KBM-7 (cell line): ENCODE measurements around the gene SLC9A7.
A peak's percentile ranks its signal among the peaks of the same experiment; 100 is the strongest.

Experiments used
- DNase-seq: peaks from one replicate; pipeline ENCODE4 v3.0.0-alpha.2; 2015
- in situ Hi-C: fragments of 300-500 bp; cut with MboI; formaldehyde crosslinking; loops from 2 replicates; pipeline ENCODE4 v1.14.3; 2020; ENCODE audit warnings: low sequenced_read_pairs, low pct_unique_long_range_greater_than_20kb, mixed read lengths

SLC9A7 gene

GRCh38 chrX:46561824-46562657 is 196.9 kb downstream of the SLC9A7 start:
- peak; percentile 67 for DNase-seq
- in situ Hi-C loops, result no loop called here

- in situ Hi-C loops, result no loop called here
- no peak for DNase-seq
Observed at GRCh38 chrX:46559062-46559461, 199.9 kb downstream of the SLC9A7 start.

- in situ Hi-C loops, result no loop called here
- DNase-seq, result peak; percentile 44
Observed at GRCh38 chrX:46554942-46555341, 204.0 kb downstream of the SLC9A7 start.

- in situ Hi-C loops, result no loop called here
Observed at GRCh38 chrX:46553935-46554334, 205.0 kb downstream of the SLC9A7 start.

GRCh38 chrX:46551494-46552128 is 207.3 kb downstream of the SLC9A7 start:
- DNase-seq, result no peak
- in situ Hi-C loops, result no loop called here

More at GRCh38 chrX:46553935-46554334, 205.0 kb downstream of the SLC9A7 start:
- DNase-seq, result no peak

GRCh38 chrX:46549914-46550313 is 209.0 kb downstream of the SLC9A7 start:
- in situ Hi-C loops, result no loop called here
- no peak for DNase-seq
